H9 (cell line): ENCODE data around the gene TENM4. TPM values are rescaled to one million over a fixed set of nuclear protein-coding genes. Genes with fewer than 3 reads are reported as not detected.

Source experiments
- DNase-seq: peaks from one replicate; pipeline ENCODE4 v3.0.0-alpha.2; 2017
- H2AFZ ChIP-seq: one replicate; pipeline ENCODE4 v1.6.1; 2013; ENCODE audit warnings: mild to moderate bottlenecking, low read length, control low read depth, moderate library complexity
- H2AK5ac ChIP-seq: 2 replicates; pipeline ENCODE4 v1.6.1; 2013; ENCODE audit warnings: low read length, control low read depth, mixed read lengths; ENCODE audit not compliant: insufficient read length
- H2BK120ac ChIP-seq: one replicate; pipeline ENCODE4 v1.6.1; 2013; ENCODE audit warnings: low read depth, mild to moderate bottlenecking, low read length, control low read depth, inconsistent platforms; ENCODE audit not compliant: poor library complexity, severe bottlenecking
- H2BK12ac ChIP-seq: 2 replicates; pipeline ENCODE4 v1.6.1; 2013; ENCODE audit warnings: low read length, control low read depth, mixed read lengths, low read depth; ENCODE audit not compliant: insufficient read length
- H2BK15ac ChIP-seq: 2 replicates; pipeline ENCODE4 v1.6.1; 2013; ENCODE audit warnings: low read depth, low read length, control low read depth
- H2BK20ac ChIP-seq: one replicate; pipeline ENCODE4 v1.6.1; 2013; ENCODE audit warnings: low read depth, mild to moderate bottlenecking, low read length, control low read depth, inconsistent platforms; ENCODE audit not compliant: poor library complexity, severe bottlenecking
- H2BK5ac ChIP-seq: 2 replicates; pipeline ENCODE4 v1.6.1; 2013; ENCODE audit warnings: low read length, control low read depth, mixed read lengths; ENCODE audit not compliant: insufficient read length
- H3K14ac ChIP-seq: 2 replicates; pipeline ENCODE4 v1.6.1; 2013; ENCODE audit warnings: low read length, control low read depth; ENCODE audit not compliant: insufficient read depth
- H3K18ac ChIP-seq: 2 replicates; pipeline ENCODE4 v1.6.1; 2013; ENCODE audit warnings: low read depth, mild to moderate bottlenecking, mixed read lengths, low read length, control low read depth; ENCODE audit not compliant: insufficient read length
- H3K23ac ChIP-seq: 2 replicates; pipeline ENCODE4 v1.6.1; 2013; ENCODE audit warnings: low read length, control low read depth, mixed read lengths, low read depth; ENCODE audit not compliant: insufficient read length
- H3K23me2 ChIP-seq: 2 replicates; pipeline ENCODE4 v1.6.1; 2013; ENCODE audit warnings: low read depth, mild to moderate bottlenecking, mixed read lengths, low read length, control low read depth; ENCODE audit not compliant: insufficient read length, poor library complexity, severe bottlenecking
- H3K27ac ChIP-seq: 2 replicates; pipeline ENCODE4 v1.5.1; 2013; ENCODE audit warnings: low read length, control low read depth, mixed read lengths, low read depth; ENCODE audit not compliant: insufficient read length
- H3K27me3 ChIP-seq: 2 replicates; pipeline ENCODE4 v1.6.1; 2013; ENCODE audit warnings: low read length, control low read depth, inconsistent platforms; ENCODE audit not compliant: insufficient read depth
- H3K4ac ChIP-seq: 2 replicates; pipeline ENCODE4 v1.6.1; 2013; ENCODE audit warnings: low read depth, mild to moderate bottlenecking, control low read depth, inconsistent platforms, low read length, moderate library complexity
- H3K4me1 ChIP-seq: 2 replicates; pipeline ENCODE4 v1.6.1; 2013; ENCODE audit warnings: low read length, control low read depth, inconsistent platforms; ENCODE audit not compliant: insufficient read depth
- H3K4me2 ChIP-seq: 2 replicates; pipeline ENCODE4 v1.6.1; 2013; ENCODE audit warnings: low read length, control low read depth, mixed read lengths; ENCODE audit not compliant: insufficient read length, insufficient read depth
- H3K56ac ChIP-seq: 2 replicates; pipeline ENCODE4 v1.6.1; 2013; ENCODE audit warnings: low read depth, mild to moderate bottlenecking, mixed read lengths, low read length, control low read depth; ENCODE audit not compliant: insufficient read length
- H3K79me1 ChIP-seq: 2 replicates; pipeline ENCODE4 v1.6.1; 2013; ENCODE audit warnings: low read depth, mild to moderate bottlenecking, moderate library complexity, low read length, control low read depth, inconsistent platforms; ENCODE audit not compliant: insufficient read depth, poor library complexity, severe bottlenecking
- H3K79me2 ChIP-seq: 2 replicates; pipeline ENCODE4 v1.6.1; 2013; ENCODE audit warnings: low read length, control low read depth, inconsistent platforms; ENCODE audit not compliant: insufficient read depth
- H3K9ac ChIP-seq: 2 replicates; pipeline ENCODE4 v1.6.1; 2013; ENCODE audit warnings: low read length, control low read depth, mixed read lengths; ENCODE audit not compliant: insufficient read length; ENCODE audit errors: extremely low read depth
- H3K9me3 ChIP-seq: one replicate; pipeline ENCODE4 v1.6.1; 2013; ENCODE audit warnings: low read depth, low read length, inconsistent platforms; ENCODE audit not compliant: control insufficient read depth
- H3T11ph ChIP-seq: one replicate; pipeline ENCODE4 v1.6.1; 2013; ENCODE audit warnings: mild to moderate bottlenecking, low read length, control low read depth, inconsistent platforms
- H4K20me1 ChIP-seq: one replicate; pipeline ENCODE4 v1.6.1; 2013; ENCODE audit not compliant: control insufficient read depth, insufficient read length, insufficient read depth
- H4K5ac ChIP-seq: 2 replicates; pipeline ENCODE4 v1.6.1; 2013; ENCODE audit warnings: low read depth, mild to moderate bottlenecking, mixed read lengths, low read length, control low read depth; ENCODE audit not compliant: insufficient read length
- H4K8ac ChIP-seq: replicated peaks from 2 replicates; pipeline ENCODE4 v1.6.1; 2013; ENCODE audit warnings: low read length, control low read depth, mixed read lengths, low read depth; ENCODE audit not compliant: insufficient read length
- H4K91ac ChIP-seq: 2 replicates; pipeline ENCODE4 v1.6.1; 2013; ENCODE audit warnings: low read depth, mild to moderate bottlenecking, moderate library complexity, mixed read lengths, low read length, control low read depth; ENCODE audit not compliant: insufficient read length
- H3K27ac Mint-ChIP-seq, 3 experiments: 2 replicates in 2 of 3; 3 replicates in 1 of 3; pipeline ENCODE4 v1.8.0; 2020 to 2021; ENCODE audit warnings: mixed read lengths in 3 of 3, mild to moderate bottlenecking in 1 of 3, moderate library complexity in 1 of 3
- H3K27me3 Mint-ChIP-seq: 2 replicates; pipeline ENCODE4 v1.8.0; 2021; ENCODE audit warnings: low read depth, mild to moderate bottlenecking, moderate library complexity, mixed read lengths
- H3K36me3 Mint-ChIP-seq, 3 experiments: 2 replicates in 2 of 3; 3 replicates in 1 of 3; pipeline ENCODE4 v1.8.0; 2020 to 2021; ENCODE audit warnings: low read depth in 3 of 3, mixed read lengths in 3 of 3; ENCODE audit not compliant: insufficient read depth in 1 of 3
- H3K4me1 Mint-ChIP-seq, 2 experiments: 2 replicates each; pipeline ENCODE4 v1.8.0; 2020; ENCODE audit warnings: mixed read lengths in 2 of 2
- H3K4me3 Mint-ChIP-seq, 2 experiments: 2 replicates in 1 of 2; 3 replicates in 1 of 2; pipeline ENCODE4 v1.8.0; 2020 to 2021; ENCODE audit warnings: mild to moderate bottlenecking in 2 of 2, mixed read lengths in 2 of 2, moderate library complexity in 1 of 2
- H3K9me3 Mint-ChIP-seq, 2 experiments: 2 replicates in 1 of 2; 3 replicates in 1 of 2; pipeline ENCODE4 v1.8.0; 2020; ENCODE audit warnings: mild to moderate bottlenecking in 2 of 2, mixed read lengths in 2 of 2, moderate library complexity in 1 of 2
- CTCF ChIP-seq: fragments of 200-600 bp; sonication (generic); conservative IDR thresholded peaks from 3 replicates; pipeline ENCODE4 v1.8.0; 2021; ENCODE audit warnings: antibody characterized with exemption, mild to moderate bottlenecking
- WGBS: extraction: QIAGEN DNeasy Blood & Tissue Kit; methylation state at CpG from one replicate; pipeline ENCODE4 v1.1.7; 2013; ENCODE audit warnings: missing lambda C conversion rate, low lambda C conversion rate, mixed read lengths; ENCODE audit not compliant: insufficient read length; ENCODE audit errors: extremely low coverage; 5-methylcytosine and 5-hydroxymethylcytosine counted together
- total RNA-seq: library from RNA; stranded (reverse); gene quantifications from 2 replicates; pipeline ENCODE4 v1.2.1, GENCODE V29; 2021

Gene TENM4
- total RNA-seq, 1 experiment from 2014 or later, result 4.6 TPM

GRCh38 chr11:79049741-79050179 lies 391.1 kb downstream of the TENM4 start:
- H2BK120ac ChIP-seq, result no peak overlapping the region

More at GRCh38 chr11:79049741-79050179, 391.1 kb downstream of the TENM4 start:
- Histone ChIP-seq H3K79me1 (no peaks in the 10 kb centered on the region), H3K56ac (no peak overlapping the region), H3K4me1 (no peaks in the 10 kb centered on the region), H2AK5ac (no peak overlapping the region), H3K23me2 (no peaks in the 10 kb centered on the region), H4K5ac (no peak overlapping the region), H3K23ac (no peak overlapping the region), H3K4ac (no peak overlapping the region), H3K9ac (no peak overlapping the region), H3K18ac (no peak overlapping the region), H3K27ac (no peak overlapping the region), H4K20me1 (no peaks in the 10 kb centered on the region), H2BK20ac (no peak overlapping the region), H2BK15ac (no peak overlapping the region), H2BK12ac (no peak overlapping the region), H3K9me3 (no peaks in the 10 kb centered on the region), H2BK5ac (no peak overlapping the region), H2AFZ (no peak overlapping the region), H3K4me2 (no peak overlapping the region), H3K79me2 (no peaks in the 10 kb centered on the region), H3T11ph (no peak overlapping the region), H3K14ac (no peak overlapping the region), H3K27me3 (no peaks in the 10 kb centered on the region), H4K91ac (no peak overlapping the region), H4K8ac (no peak overlapping the region)
- Mint-ChIP-seq H3K27ac (no peak overlapping the region; a peak in 1 of 7 replicates), H3K4me1 (peaks cover 15% of the 10 kb centered on the region in 2 experiments), H3K36me3 (no peaks in the 10 kb centered on the region), H3K9me3 (no peaks in the 10 kb centered on the region), H3K4me3 (no peak overlapping the region), H3K27me3 (no peaks in the 10 kb centered on the region)
- no peak for DNase-seq
- WGBS, result no CpG with 5 or more reads among the region's 4 CpGs
- TF ChIP-seq CTCF, result no peak
